ENCODE results near the gene FICD.

- TF ChIP-seq POLR2A (IDR thresholded peaks at IDR 0.05) (no peak), EP300 (IDR thresholded peaks at IDR 0.05) (no peak)
- TF ChIP-seq, protein P1, sequence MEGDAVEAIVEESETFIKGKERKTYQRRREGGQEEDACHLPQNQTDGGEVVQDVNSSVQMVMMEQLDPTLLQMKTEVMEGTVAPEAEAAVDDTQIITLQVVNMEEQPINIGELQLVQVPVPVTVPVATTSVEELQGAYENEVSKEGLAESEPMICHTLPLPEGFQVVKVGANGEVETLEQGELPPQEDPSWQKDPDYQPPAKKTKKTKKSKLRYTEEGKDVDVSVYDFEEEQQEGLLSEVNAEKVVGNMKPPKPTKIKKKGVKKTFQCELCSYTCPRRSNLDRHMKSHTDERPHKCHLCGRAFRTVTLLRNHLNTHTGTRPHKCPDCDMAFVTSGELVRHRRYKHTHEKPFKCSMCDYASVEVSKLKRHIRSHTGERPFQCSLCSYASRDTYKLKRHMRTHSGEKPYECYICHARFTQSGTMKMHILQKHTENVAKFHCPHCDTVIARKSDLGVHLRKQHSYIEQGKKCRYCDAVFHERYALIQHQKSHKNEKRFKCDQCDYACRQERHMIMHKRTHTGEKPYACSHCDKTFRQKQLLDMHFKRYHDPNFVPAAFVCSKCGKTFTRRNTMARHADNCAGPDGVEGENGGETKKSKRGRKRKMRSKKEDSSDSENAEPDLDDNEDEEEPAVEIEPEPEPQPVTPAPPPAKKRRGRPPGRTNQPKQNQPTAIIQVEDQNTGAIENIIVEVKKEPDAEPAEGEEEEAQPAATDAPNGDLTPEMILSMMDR (IDR thresholded peaks at IDR 0.05) = no peak
Measured at GRCh38 chr12:108507971-108508642, 7.0 kb upstream of the FICD start.

All from upper lobe of left lung (tissue), 4 donors.